GM12874 (cell line): Measurements from ENCODE around the gene HOTAIR.

Experiments used
- CTCF ChIP-seq: IDR thresholded peaks from 2 replicates; pipeline ENCODE4 v1.5.1; 2011; ENCODE audit warnings: low read depth, mild to moderate bottlenecking, control low read depth, low read length, moderate library complexity; ENCODE audit not compliant: insufficient read depth

HOTAIR gene

GRCh38 chr12:54009171-54010052 is 34.7 kb upstream of the HOTAIR start:
- TF ChIP-seq CTCF, result no peak

- no peak for TF ChIP-seq CTCF
Observed at GRCh38 chr12:54008260-54008552, 33.5 kb upstream of the HOTAIR start.

- TF ChIP-seq CTCF, result no peak
Observed at GRCh38 chr12:54007538-54008259, 32.9 kb upstream of the HOTAIR start.

GRCh38 chr12:54006559-54007220 is 31.9 kb upstream of the HOTAIR start:
- TF ChIP-seq CTCF, result no peak

GRCh38 chr12:54005853-54006558 is 31.3 kb upstream of the HOTAIR start:
- peak; percentile 85 for TF ChIP-seq CTCF

- no peak for TF ChIP-seq CTCF
Observed at GRCh38 chr12:54005531-54005852, 30.7 kb upstream of the HOTAIR start.
